ENCODE measurements around the gene PDLIM4. TPM values are rescaled to one million over a fixed set of nuclear protein-coding genes. Genes with fewer than 3 reads are reported as not detected.

PDLIM4 gene
- total RNA-seq, 6 experiments from 2014 or later: 0.24 to 0.95 (median 0.40) TPM; not detected in 2

DNA sequence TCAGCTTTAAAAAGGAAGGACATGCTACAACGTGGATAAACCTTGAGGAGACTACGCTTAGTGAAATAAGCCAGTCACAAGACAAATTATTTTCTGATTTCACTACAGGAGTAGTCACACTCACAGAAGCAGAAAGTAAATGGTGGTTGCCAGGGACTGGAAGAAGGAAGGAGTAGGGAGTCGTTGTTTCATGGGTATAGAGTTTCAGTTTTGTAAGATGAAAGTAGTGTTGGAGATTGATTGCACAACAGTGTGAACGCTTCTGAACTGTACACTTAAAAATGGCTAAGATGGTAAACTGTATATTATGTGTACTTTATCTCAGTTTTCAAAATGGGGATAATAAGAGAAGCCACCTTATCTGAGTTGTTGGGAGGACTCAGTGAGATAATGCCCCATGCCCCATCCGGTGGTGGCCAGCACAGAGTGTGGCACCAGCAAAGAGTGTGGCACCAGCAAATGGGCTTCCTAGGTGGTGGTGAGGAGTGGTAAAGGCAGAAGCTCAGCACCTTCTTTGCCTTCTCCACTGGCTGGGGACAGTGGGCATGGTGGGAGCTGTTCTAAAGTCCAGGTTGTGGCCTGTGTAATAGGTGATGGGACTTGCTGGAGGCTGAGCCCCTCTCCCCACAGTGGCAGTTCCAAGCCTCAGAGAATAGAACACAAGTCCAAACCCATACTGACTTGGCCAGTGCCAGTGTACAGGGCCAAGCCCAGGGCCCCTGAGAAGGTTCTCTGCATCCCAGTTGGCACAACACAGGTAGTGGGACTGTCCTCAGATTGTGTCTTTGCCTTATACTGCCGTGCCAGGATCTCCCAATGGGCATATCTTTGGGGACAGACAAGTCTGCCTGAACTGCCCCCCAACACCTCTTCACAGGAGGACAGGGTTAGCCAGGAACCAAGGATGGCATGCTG, 41.1 kb downstream of the PDLIM4 start:
- DNase-seq (no peak), ATAC-seq (no peak)
- intact Hi-C loops (cut with DNase I): no loop called here
- H3K4me3 ChIP-seq: no peak overlapping the region
- no peaks in the 10 kb centered on the region for H3K27me3 ChIP-seq
- H3K27ac ChIP-seq: no peak overlapping the region
- H3K36me3 ChIP-seq: no peaks in the 10 kb centered on the region
- H3K9me3 ChIP-seq: no peaks in the 10 kb centered on the region
- 51% methylated on average over 4 of the region's 6 CpGs for WGBS (ENCODE audit: insufficient coverage, low coverage, low lambda C conversion rate, missing lambda C conversion rate)
- H3K4me1 ChIP-seq: peaks cover 0 to 13% (median 4%) of the 10 kb centered on the region in 4 donors
- TF ChIP-seq POLR2A (IDR thresholded peaks at IDR 0.05) (no peak), CTCF (IDR thresholded peaks at IDR 0.05) (no peak)

- TF ChIP-seq CTCF (IDR thresholded peaks at IDR 0.05): no peak
- TF ChIP-seq POLR2A (IDR thresholded peaks at IDR 0.05): no peak
- Histone ChIP-seq H3K36me3 (no peaks in the 10 kb centered on the region), H3K9me3 (no peaks in the 10 kb centered on the region), H3K4me3 (no peak overlapping the region), H3K27ac (no peak overlapping the region), H3K27me3 (no peaks in the 10 kb centered on the region), H3K4me1 (peaks cover 0 to 6% (median 1%) of the 10 kb centered on the region in 4 donors)
- WGBS (ENCODE audit: insufficient coverage, low coverage, low lambda C conversion rate, missing lambda C conversion rate): 100% methylated on average over 2 of the region's 2 CpGs
- no peak for ATAC-seq
- intact Hi-C loops (cut with DNase I): no loop called here
- no peak for DNase-seq
Measured at GRCh38 chr5:132299917-132300316, 42.4 kb downstream of the PDLIM4 start.

- TF ChIP-seq POLR2A (IDR thresholded peaks at IDR 0.05) (no peak), CTCF (IDR thresholded peaks at IDR 0.05) (no peak)
- no peak overlapping the region for H3K27ac ChIP-seq
- ATAC-seq (peak; percentile 51 to 74 (median 59)), DNase-seq (peak; percentile 51 to 63 (median 60))
- WGBS (ENCODE audit: insufficient coverage, low coverage, low lambda C conversion rate, missing lambda C conversion rate): 38% methylated on average over 5 of the region's 6 CpGs
- peaks cover 0 to 4% (median 0%) of the 10 kb centered on the region in 4 donors for H3K4me1 ChIP-seq
- H3K4me3 ChIP-seq: no peak overlapping the region
- no peaks in the 10 kb centered on the region for H3K27me3 ChIP-seq
- intact Hi-C loops (cut with DNase I): no loop called here
- no peaks in the 10 kb centered on the region for H3K9me3 ChIP-seq
- no peaks in the 10 kb centered on the region for H3K36me3 ChIP-seq
Measured at GRCh38 chr5:132300577-132301343, 43.3 kb downstream of the PDLIM4 start.

GRCh38 chr5:132301344-132302271, 44.1 kb downstream of the PDLIM4 start:
- Histone ChIP-seq H3K4me1 (peaks cover 0 to 4% (median 0%) of the 10 kb centered on the region in 4 donors), H3K27ac (no peak overlapping the region), H3K9me3 (no peaks in the 10 kb centered on the region), H3K4me3 (no peak overlapping the region), H3K36me3 (no peaks in the 10 kb centered on the region), H3K27me3 (no peaks in the 10 kb centered on the region)
- DNase-seq (no peak), ATAC-seq (peak; percentile 51 to 91 (median 73))
- intact Hi-C loops (cut with DNase I): no loop called here
- WGBS (ENCODE audit: insufficient coverage, low coverage, low lambda C conversion rate, missing lambda C conversion rate): 60% methylated on average over 1 of the region's 11 CpGs
- TF ChIP-seq POLR2A (IDR thresholded peaks at IDR 0.05) (no peak), CTCF (IDR thresholded peaks at IDR 0.05) (no peak)
